Hematopoietic multipotent progenitor cell treated with erythropoietin and hydrocortisone succinate and interleukin-3 and kit ligand, for 6 days (in vitro differentiated cells): ENCODE data around the gene RARB.

Experiments
- DNase-seq: peaks from one replicate; pipeline ENCODE4 v3.0.0-alpha.2; 2015

The RARB gene

DNA sequence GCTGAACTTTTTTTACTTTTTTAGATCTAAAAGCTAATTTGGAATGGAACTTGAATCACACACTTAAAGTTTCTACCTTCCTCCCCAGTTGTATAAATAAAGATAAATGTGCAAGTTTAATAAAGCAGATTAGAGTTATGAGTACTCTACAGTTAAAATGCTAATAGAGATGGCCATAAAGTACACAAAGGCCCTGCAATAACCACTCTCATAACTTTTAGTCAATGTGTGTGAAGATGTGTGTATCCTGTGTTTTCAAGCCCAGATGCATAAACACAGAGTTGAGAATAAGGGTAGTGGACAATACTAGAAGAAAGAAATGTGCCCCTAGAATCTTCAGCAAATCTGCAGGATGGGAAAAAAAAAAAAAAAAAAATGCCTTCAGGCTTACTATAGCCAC is 191.3 kb downstream of the RARB start:
- DNase-seq, result no peak

- no peak for DNase-seq
Observed at GRCh38 chr3:25620493-25620892, 192.4 kb downstream of the RARB start.

- DNase-seq, result no peak
Observed at GRCh38 chr3:25621087-25621486, 193.0 kb downstream of the RARB start.

- no peak for DNase-seq
Observed at GRCh38 chr3:25631989-25632388, 203.9 kb downstream of the RARB start.

DNA sequence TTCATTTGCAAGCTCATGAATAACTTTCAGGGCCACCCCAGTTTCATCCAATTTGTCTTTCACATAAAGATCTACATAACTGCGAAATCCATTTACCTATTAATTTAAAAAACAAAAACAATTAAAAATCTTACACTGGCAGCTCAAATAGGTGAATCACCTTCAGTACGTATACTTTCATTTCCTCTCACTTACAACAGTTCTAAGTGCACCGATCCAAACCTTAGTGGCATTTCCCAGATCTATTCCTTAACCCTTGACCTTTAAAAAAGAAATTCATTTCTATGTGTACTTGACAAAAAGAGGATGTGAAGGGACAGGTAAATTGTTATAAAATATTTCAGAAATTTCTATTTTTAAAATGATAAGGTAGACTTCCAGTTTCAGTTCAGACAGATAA is 205.9 kb downstream of the RARB start:
- no peak for DNase-seq

DNA sequence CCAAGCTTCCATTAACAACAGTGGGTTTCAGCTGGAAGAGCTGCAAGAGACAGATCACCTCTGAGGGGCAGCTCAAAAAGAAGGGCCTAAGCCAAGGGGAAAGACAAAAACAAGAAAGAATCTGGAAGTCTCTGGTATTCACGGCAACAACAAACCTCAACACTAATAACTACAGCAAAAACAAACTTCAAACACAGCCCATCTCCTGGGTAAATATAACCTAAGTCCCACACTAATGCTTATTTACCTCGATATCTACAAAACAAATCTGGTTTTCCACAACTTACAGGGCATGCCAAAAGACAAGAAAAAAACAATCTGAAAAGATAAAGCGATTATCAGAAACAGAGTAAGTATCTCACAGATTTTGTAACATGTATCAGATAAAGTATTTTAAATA is 207.0 kb downstream of the RARB start:
- DNase-seq, result no peak
